OCI-LY7 (cell line): ENCODE data around the gene PCCA. TPM values are rescaled to one million over a fixed set of nuclear protein-coding genes. Genes with fewer than 3 reads are reported as not detected.

ENCODE experiments used
- BruUV-seq: library from RNA; stranded (reverse); fragments of 400-500 nt; replicated peaks from 2 replicates; lab custom pipeline; 2021; lab: Mats Ljungman, UMichigan
- CTCF ChIA-PET: fragments of 300-600 bp; sonication (Branson Sonifier 250); formaldehyde crosslinking; loops from one replicate; lab custom pipeline; 2022; ENCODE audit warnings: antibody characterized with exemption; ENCODE audit not compliant: unreplicated experiment; lab: Charles Lee
- POLR2A ChIA-PET: fragments of 300-600 bp; sonication (Branson Sonifier 250); formaldehyde crosslinking; loops from one replicate; lab custom pipeline; 2022; ENCODE audit warnings: antibody characterized with exemption; lab: Charles Lee
- DNase-seq: peaks from one replicate; pipeline ENCODE4 v3.0.0-alpha.2; 2015; ENCODE audit warnings: low spot score
- H2AFZ ChIP-seq: fragments of 200-600 bp; sonication (generic), shearing (Covaris generic); 2 replicates; pipeline ENCODE4 v1.6.1; 2014; ENCODE audit warnings: mild to moderate bottlenecking, antibody characterized with exemption, low read length, moderate library complexity
- H3K27ac ChIP-seq: fragments of 200-600 bp; sonication (generic); 2 replicates; pipeline ENCODE4 v1.5.1; 2014; ENCODE audit warnings: mixed run types, low read depth, mild to moderate bottlenecking, moderate library complexity, low read length, inconsistent platforms; ENCODE audit not compliant: poor library complexity, severe bottlenecking
- H3K36me3 ChIP-seq: fragments of 200-600 bp; sonication (generic); 2 replicates; pipeline ENCODE4 v1.6.1; 2014; ENCODE audit warnings: mild to moderate bottlenecking, antibody characterized with exemption, low read length, moderate library complexity, mixed read lengths; ENCODE audit not compliant: insufficient read depth
- H3K4me1 ChIP-seq: fragments of 200-600 bp; sonication (generic); 2 replicates; pipeline ENCODE4 v1.5.1; 2014; ENCODE audit warnings: mild to moderate bottlenecking, low read length; ENCODE audit not compliant: insufficient read depth, poor library complexity, severe bottlenecking
- H3K4me2 ChIP-seq: fragments of 200-600 bp; sonication (generic); 2 replicates; pipeline ENCODE4 v1.6.1; 2014; ENCODE audit warnings: mild to moderate bottlenecking, low read length
- H3K4me3 ChIP-seq: fragments of 200-600 bp; sonication (generic); 2 replicates; pipeline ENCODE4 v1.5.1; 2014; ENCODE audit warnings: mild to moderate bottlenecking, low read depth, low read length; ENCODE audit not compliant: poor library complexity, severe bottlenecking
- H3K79me2 ChIP-seq: fragments of 200-600 bp; sonication (generic); 2 replicates; pipeline ENCODE4 v1.6.1; 2016; ENCODE audit warnings: low read depth, mild to moderate bottlenecking, low read length, moderate library complexity, mixed read lengths; ENCODE audit not compliant: insufficient read depth
- H3K9me2 ChIP-seq: fragments of 200-600 bp; sonication (generic); 2 replicates; pipeline ENCODE4 v1.6.1; 2016; ENCODE audit warnings: mild to moderate bottlenecking, low read length, mixed read lengths; ENCODE audit not compliant: insufficient read depth
- H3K9me3 ChIP-seq: fragments of 200-600 bp; sonication (generic); 2 replicates; pipeline ENCODE4 v1.6.1; 2014; ENCODE audit warnings: mild to moderate bottlenecking, mixed run types, low read length, mixed read lengths
- H4K20me1 ChIP-seq: fragments of 200-600 bp; sonication (generic); 2 replicates; pipeline ENCODE4 v1.6.1; 2014; ENCODE audit warnings: mild to moderate bottlenecking, antibody characterized with exemption, low read length, moderate library complexity, mixed read lengths; ENCODE audit not compliant: insufficient read depth
- CTCF ChIP-seq: fragments of 200-600 bp; sonication (generic); conservative IDR thresholded peaks from 2 replicates; pipeline ENCODE4 v1.5.1; 2014; ENCODE audit warnings: mild to moderate bottlenecking, antibody characterized with exemption, low read length, moderate library complexity, mixed read lengths
- EZH2phosphoT487 ChIP-seq: fragments of 200-600 bp; sonication (generic); IDR thresholded peaks from 2 replicates; pipeline ENCODE4 v1.6.1; 2018; ENCODE audit warnings: low read depth, borderline replicate concordance, mild to moderate bottlenecking, mixed run types, antibody characterized with exemption, low read length, moderate library complexity, mixed read lengths
- intact Hi-C: fragments of 100-400 bp; cut with micrococcal nuclease; formaldehyde crosslinking; loops from one replicate; pipeline ENCODE4 v1.10.0; 2022; ENCODE audit not compliant: unreplicated experiment
- total RNA-seq, 2 experiments: library from RNA; depleted of rRNA in 1 of 2; stranded (reverse); fragments of >200 nt in 1 of 2; shearing (Covaris generic) in 1 of 2; gene quantifications; 2 replicates each; pipeline ENCODE4 v1.2.3, GENCODE V29; 2014 to 2022

The PCCA gene
- total RNA-seq, 2 experiments from 2014 or later: 2.7 to 7.2 TPM

GRCh38 chr13:100514788-100515409 lies 426.0 kb downstream of the PCCA start:
- H3K4me1 ChIP-seq: no peaks in the 10 kb centered on the region
- TF ChIP-seq EZH2phosphoT487: no peak
- TF ChIP-seq CTCF: peak; percentile 82
- H3K9me3 ChIP-seq: no peaks in the 10 kb centered on the region
- no peaks in the 10 kb centered on the region for H4K20me1 ChIP-seq
- no peak overlapping the region for H3K4me2 ChIP-seq
- no peak overlapping the region for H3K4me3 ChIP-seq
- no peaks in the 10 kb centered on the region for H3K9me2 ChIP-seq
- H3K36me3 ChIP-seq: no peaks in the 10 kb centered on the region
- POLR2A ChIA-PET: no interaction called here
- DNase-seq: peak; percentile 39
- H3K27ac ChIP-seq: no peak overlapping the region
- H2AFZ ChIP-seq: no peak overlapping the region
- intact Hi-C loops: loop anchor here (2.0 to 10.0 kb wide), 3 partner anchors 598 to 1070 kb away; no protein-coding TSS in a partner anchor
- no peaks in the 10 kb centered on the region for H3K79me2 ChIP-seq
- no TSS peak for BruUV-seq
- CTCF ChIA-PET: no interaction called here

GRCh38 chr13:100515410-100515800 lies 426.5 kb downstream of the PCCA start:
- no TSS peak for BruUV-seq
- POLR2A ChIA-PET: interaction anchor here (0.7 kb wide), 1 partner anchor 47 kb away, joined by 3 read pairs; no protein-coding TSS in a partner anchor

More at GRCh38 chr13:100515410-100515800, 426.5 kb downstream of the PCCA start:
- Histone ChIP-seq H3K27ac (no peak overlapping the region), H3K4me3 (no peak overlapping the region), H3K9me3 (no peaks in the 10 kb centered on the region), H2AFZ (no peak overlapping the region), H3K36me3 (no peaks in the 10 kb centered on the region), H3K4me1 (no peaks in the 10 kb centered on the region), H3K79me2 (no peaks in the 10 kb centered on the region), H4K20me1 (no peaks in the 10 kb centered on the region), H3K9me2 (no peaks in the 10 kb centered on the region), H3K4me2 (no peak overlapping the region)
- TF ChIP-seq CTCF (no peak), EZH2phosphoT487 (no peak)
- DNase-seq: no peak
- CTCF ChIA-PET: no interaction called here
- intact Hi-C loops: loop anchor here (2.0 to 10.0 kb wide), 3 partner anchors 599 to 1071 kb away; no protein-coding TSS in a partner anchor
